Stimulated activated CD8-positive, alpha-beta memory T cell treated with anti-CD3 and anti-CD28 coated beads, Interleukin-2, amount 100 ng/mL, for 1 hour (primary cell): ENCODE results near the gene KCNN1.
"Not testable (repeated sequence)": the region's sequence is repeated elsewhere in the genome, so short reads cannot be mapped to it uniquely, and the experiment has no call there.

Source experiments
- DNase-seq, 2 donors: peaks; one replicate each; pipeline ENCODE4 v3.0.0-alpha.2; 2020; ENCODE audit warnings: low read depth in 2 of 2

The KCNN1 gene

DNA sequence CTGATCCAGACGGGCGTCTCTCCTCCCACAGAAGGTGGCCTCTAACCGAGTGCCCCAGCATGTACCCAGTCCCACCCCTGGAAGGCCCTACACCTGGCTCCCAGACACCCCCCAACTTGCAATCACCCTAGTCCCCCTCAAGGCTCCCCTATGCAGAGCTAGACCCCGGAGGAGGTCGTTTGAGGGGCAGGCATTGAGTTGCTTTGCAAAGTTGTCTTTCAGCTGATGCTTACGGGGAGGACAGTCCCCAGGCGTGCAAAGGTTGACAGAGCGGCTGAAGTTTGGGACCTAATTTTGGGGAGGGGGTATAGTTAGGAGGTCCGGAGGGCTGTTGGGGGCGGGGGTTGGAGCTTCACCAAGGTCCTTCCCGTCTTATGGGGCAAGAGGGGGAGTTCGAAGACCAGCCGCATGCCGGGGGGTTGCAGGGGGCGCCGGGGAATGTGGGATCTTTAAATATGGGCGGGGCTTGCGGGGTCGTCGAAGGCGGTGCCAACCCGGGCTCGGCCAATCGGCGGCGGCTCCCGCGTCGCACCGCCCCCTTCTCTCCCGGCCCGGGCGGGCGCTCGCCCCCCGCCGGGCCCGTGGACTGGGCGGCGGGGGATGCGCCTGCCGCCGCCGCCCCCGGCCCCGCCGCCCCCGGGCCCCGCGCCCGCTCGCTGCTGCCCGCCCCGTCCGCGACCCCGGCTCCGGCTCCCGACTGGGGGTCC lies at the start of gene KCNN1:
Gene KCNN1 (plus strand): TSS at position 558 of the 707 bp plus-strand sequence. CDS start 6,782 bp downstream, outside the sequence.
- DNase-seq = no peak

DNA sequence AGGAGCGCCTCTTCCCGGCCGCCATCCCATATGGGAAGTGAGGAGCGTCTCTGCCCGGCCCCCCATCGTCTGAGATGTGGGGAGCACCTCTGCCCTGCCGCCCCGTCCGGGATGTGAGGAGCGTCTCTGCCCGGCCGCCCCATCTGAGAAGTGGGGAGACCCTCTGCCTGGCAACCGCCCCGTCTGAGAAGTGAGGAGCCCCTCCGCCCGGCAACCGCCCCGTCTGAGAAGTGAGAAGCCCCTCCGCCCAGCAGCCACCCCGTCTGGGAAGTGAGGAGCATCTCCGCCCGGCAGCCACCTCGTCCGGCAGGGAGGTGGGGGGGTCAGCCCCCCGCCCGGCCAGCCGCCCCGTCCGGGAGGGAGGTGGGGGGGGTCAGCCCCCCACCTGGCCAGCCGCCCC lies 48.8 kb upstream of the KCNN1 start:
- DNase-seq = not testable (repeated sequence)

DNA sequence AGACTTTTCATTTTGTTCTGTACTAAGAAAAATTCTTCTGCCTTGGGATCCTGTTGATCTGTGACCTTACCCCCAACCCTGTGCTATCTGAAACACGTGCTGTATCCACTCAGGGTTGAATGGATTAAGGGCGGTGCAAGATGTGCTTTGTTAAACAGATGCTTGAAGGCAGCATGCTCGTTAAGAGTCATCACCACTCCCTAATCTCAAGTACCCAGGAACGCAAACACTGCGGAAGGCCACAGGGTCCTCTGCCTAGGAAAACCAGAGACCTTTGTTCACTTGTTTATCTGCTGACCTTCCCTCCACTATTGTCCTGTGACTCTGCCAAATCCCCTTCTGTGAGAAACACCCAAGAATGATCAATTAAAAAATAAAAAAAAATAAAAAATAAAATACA lies 47.8 kb upstream of the KCNN1 start:
- not testable (repeated sequence) for DNase-seq

DNA sequence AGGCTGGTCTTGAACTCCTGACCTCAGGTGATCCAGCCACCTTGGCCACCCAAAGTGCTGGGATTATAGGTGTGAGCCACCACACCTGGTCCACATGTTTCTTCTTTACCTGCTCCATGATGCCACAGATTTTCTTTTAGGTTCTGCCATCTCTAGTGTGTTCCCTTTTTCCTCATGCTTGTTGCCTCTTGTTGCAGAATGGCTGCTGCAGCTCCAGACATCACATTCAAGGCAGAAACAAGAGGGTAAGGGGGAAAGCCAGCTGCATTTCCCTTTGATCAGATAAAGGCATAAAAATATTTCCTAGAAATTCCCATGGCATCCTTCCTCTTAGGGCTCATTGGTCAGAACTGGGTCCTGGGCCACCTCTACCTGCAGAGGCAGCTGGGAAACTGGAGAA lies 46.4 kb upstream of the KCNN1 start:
- no peak for DNase-seq

- DNase-seq = no peak
Observed at GRCh38 chr19:17922138-17922537, 44.8 kb upstream of the KCNN1 start.

DNA sequence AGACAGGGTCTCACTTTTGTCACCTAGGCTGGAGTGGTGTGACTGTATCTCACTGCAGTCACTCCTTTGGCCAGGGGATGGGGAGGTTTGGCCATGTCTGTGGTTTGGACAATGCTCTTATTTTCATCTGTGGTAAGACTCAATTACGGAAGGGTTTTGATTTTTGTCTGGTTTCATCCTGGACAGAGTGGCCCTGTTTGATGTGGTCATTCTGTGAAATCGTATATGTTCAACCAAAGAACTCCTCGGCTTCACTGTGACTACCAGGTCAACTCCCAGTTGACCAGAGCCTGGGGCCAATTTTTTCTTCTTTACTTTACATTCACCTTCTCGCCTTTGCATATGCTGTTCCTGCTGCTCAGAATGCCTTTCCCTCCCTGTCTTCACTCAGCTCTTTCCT lies 40.9 kb upstream of the KCNN1 start:
- DNase-seq = no peak

DNA sequence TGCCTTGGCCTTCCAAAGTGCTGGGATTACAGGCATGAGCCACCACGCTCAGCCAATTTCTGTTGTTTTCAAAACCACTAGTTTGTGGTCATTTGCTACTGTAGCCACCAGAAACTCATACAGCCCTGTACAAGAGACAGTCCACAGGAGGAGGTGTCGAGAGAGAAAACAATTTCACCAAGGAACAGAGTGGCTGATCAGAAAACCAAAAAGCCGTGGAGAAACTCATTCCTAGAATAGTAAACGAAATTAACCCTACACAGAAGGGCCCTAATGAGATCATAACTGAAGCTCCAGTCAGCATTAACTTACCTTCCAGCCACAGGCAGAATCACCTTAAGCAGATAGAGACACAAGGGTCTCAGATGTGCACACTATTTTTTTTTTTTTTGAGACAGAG lies 37.9 kb upstream of the KCNN1 start:
- no peak for DNase-seq

DNA sequence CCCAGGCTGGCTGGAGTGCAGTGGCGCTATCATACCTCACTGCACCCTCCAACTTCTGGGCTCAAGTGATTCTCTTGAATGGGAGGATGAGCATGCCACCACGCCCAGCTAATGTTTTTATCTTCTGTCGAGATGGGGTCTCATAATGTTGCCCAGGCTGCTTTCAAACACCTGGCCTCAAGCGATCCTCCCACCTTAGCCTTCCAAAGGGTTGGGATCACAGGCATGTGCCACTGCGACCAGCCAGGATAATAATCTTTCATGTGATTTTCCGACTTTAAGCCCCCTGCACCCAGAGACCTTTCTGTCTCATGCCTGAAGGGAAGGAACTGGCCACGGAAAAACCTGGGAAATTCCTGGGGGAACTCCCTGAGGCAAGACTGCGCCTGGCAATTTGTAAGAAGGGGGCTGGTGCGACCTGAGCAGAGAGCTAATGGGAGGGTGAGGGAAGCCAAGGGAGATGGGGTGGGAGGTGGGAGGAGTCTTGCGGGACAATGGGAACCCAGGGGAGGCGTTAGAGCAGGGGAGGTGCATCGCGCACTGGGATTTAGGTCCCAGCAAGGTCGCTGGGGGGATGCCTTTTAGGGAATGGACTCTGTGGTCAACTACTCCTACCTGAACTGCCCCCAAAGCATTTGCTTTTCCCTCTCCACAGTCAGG lies 35.2 kb upstream of the KCNN1 start:
- DNase-seq = no peak

GRCh38 chr19:17932485-17933338 lies 34.2 kb upstream of the KCNN1 start, which contains the start of gene CCDC124:
CCDC124 (plus strand) TSS chr19:17933015; CDS start chr19:17936421, 3,406 bp downstream.
- peak; percentile 80 to 85 for DNase-seq

DNA sequence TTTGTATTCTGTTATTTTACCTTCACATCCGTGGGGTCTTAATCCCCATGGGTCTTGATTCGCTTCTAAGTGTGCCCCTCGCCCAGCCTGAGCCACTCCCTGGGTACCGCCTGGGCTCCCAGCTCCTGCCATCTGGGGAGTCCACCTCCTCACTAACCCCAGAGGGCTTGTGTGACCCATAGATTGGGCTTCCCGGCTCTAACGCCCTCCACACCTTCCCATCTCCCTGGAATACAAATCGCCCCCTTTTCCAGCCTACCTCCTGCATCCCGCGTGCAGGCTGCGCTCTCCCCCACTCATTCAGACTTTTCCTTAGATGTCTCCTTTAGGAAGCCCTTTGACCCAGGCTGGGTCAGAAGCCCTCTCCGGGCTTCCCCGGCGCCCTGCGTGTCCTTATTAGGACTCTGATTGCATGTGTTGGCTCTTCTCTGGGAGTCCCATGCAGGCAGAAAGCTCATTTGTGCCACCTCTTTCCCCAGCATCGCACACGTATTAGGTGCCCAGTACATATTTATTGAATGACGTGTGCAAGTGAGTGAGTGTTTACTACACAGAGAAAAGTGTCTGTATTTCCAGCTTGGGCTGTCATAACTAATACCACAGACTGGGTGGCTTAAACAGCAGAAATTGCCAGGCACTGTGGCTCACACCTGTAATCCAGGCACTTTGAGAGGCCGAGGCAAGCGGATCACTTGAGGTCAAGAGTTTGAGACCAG lies 33.3 kb upstream of the KCNN1 start:
- DNase-seq = no peak

GRCh38 chr19:17936379-17936778 lies 30.5 kb upstream of the KCNN1 start:
- no peak for DNase-seq

GRCh38 chr19:17937371-17937900 lies 29.5 kb upstream of the KCNN1 start:
- no peak for DNase-seq

- peak; percentile 65 to 71 for DNase-seq
Observed at GRCh38 chr19:17938092-17938845, 28.6 kb upstream of the KCNN1 start.

DNA sequence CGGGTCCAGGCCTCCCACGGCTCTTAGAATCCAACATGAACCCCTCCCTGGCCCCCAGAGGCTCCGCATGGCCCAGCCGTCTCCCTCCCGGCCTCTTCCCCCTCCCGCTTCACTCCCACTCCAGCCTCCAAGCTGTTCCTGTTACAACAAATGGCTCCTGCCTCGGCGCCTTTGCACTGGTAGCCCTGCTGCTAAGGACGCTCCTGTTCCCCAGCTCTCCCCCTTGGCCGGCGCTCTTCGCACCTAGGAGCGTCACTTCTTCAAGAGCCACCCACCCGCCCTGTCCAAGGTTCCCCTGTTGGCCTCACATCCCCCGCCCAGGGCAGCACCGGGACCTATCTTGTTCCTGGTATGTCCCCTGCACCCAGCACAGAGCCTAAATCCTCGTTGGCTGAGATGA lies 24.7 kb upstream of the KCNN1 start:
- DNase-seq = no peak

DNA sequence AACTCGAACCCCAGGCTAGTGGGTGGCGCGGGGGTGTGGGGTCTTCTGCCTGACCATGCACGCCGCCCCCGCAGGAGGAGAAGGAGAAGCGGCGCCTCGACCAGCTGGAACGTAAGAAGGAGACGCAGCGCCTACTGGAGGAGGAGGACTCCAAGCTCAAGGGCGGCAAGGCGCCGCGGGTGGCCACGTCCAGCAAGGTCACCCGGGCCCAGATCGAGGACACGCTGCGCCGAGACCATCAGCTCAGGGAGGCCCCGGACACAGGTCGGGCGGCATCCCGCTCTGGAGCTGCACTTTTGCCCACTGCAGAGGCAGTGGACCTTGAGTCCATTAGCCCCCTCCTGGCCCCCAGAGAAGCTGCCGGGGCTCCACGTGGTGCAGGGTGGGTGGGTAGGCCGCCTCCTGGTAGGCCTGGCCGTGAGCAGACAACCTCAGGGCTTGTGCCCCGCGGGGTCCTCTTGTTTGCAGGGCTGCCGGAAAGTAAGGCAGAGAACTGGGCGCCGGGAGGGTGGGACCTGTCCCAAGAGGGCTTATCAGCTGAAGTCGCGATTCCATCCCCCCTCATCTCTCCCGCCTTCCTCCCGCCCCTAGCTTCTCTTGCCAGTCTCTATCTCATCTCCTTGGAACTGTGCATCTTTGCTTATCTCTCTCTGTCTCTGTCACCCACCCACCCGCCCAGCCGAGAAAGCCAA lies 24.2 kb upstream of the KCNN1 start:
- DNase-seq = no peak

DNA sequence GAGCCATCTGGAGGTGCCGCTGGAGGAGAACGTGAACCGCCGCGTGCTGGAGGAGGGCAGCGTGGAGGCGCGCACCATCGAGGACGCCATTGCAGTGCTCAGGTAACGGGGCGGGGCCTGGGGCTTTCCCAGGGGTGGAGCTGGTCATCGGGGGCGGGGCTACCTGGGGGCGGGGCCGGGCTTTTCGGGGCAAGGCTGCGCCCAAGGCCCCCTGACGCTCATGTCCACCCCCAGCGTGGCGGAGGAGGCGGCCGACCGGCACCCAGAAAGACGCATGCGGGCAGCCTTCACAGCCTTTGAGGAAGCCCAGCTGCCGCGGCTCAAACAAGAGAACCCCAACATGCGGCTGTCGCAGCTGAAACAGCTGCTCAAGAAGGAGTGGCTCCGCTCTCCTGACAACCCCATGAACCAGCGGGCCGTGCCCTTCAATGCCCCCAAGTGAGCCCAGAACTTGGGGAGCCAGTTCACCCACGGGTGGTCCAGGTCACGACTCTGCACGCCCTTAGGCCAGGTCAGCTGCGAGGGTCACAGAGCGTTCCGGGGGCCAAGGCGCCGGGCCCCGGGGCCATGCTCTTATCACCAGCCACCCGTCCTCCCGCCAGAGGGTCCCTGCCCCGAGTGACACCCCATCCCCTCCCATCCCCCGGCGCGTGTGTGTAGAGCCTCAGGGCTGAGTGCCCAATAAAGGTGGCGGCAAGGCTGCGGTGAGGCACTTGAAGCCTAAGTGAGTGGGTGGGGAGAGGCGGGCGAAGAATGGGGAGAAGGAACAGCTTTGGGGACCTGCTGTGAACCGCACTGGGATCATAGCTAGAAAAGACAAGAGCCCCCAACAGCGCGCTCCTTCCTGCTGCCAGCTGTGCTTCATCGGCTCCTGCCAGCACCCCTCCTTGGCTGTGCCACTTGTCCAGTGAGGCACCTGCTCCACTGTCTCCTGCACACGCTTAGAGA lies 23.4 kb upstream of the KCNN1 start:
- DNase-seq = no peak

- DNase-seq = no peak
Observed at GRCh38 chr19:17944301-17944700, 22.6 kb upstream of the KCNN1 start.

- DNase-seq = peak in 1 of 2 donors; percentile 12
Observed at GRCh38 chr19:17946965-17947784, 19.7 kb upstream of the KCNN1 start.
